B cell (primary cell): ENCODE measurements around the gene ITGA3. TPM values are rescaled to one million over a fixed set of nuclear protein-coding genes. Genes with fewer than 3 reads are reported as not detected.

Experiments
- ATAC-seq: fragments of 200-7000 bp; cut with Tn5 transposase; one replicate; pipeline ENCODE4 v1.10.0; 2021; ENCODE audit warnings: low read depth, mild to moderate bottlenecking, moderate number of reproducible peaks, moderate library complexity
- CTCF ChIA-PET: fragments of 350-600 bp; sonication (Branson Sonifier 250); formaldehyde crosslinking; loops from one replicate; lab custom pipeline; 2021; ENCODE audit warnings: antibody characterized with exemption, inconsistent platforms; lab: Charles Lee
- POLR2A ChIA-PET: fragments of 350-600 bp; sonication (Branson Sonifier 250); formaldehyde crosslinking; loops from one replicate; lab custom pipeline; 2021; ENCODE audit warnings: antibody characterized with exemption; lab: Charles Lee
- DNase-seq: peaks from one replicate; pipeline ENCODE4 v3.0.0; 2013
- H2AFZ ChIP-seq: 2 replicates; pipeline ENCODE4 v1.6.1; 2012; ENCODE audit warnings: mild to moderate bottlenecking, low read depth, low read length; ENCODE audit not compliant: insufficient read depth, poor library complexity, severe bottlenecking
- H3K27ac ChIP-seq, 2 donors: 1 replicate in 1 of 2; 2 replicates in 1 of 2; pipeline ENCODE4 v1.5.1; 2012 to 2013; ENCODE audit warnings: low read length in 2 of 2, mild to moderate bottlenecking in 2 of 2, moderate library complexity in 1 of 2
- H3K27me3 ChIP-seq, 4 experiments: fragments of 200-600 bp in 1 of 4; sonication (generic) in 1 of 4; replicated peaks in 1 of 4; 1 replicate in 2 of 4; 2 replicates in 2 of 4; pipeline versions ENCODE4 v1.6.1 to v1.7.0; 2013 to 2016; ENCODE audit warnings: low read length in 3 of 4, mild to moderate bottlenecking in 2 of 4, mixed read lengths in 1 of 4, moderate library complexity in 1 of 4; ENCODE audit not compliant: insufficient read depth in 4 of 4, control insufficient read depth in 3 of 4; ENCODE audit errors: control extremely low read depth in 1 of 4
- H3K36me3 ChIP-seq, 2 experiments: replicated peaks in 1 of 2; 1 replicate in 1 of 2; 2 replicates in 1 of 2; pipeline versions ENCODE4 v1.6.1 to v1.7.1; 2013; ENCODE audit warnings: low read length in 1 of 2; ENCODE audit not compliant: insufficient read depth in 2 of 2, control insufficient read depth in 1 of 2; ENCODE audit errors: control extremely low read depth in 1 of 2, extremely low read depth in 1 of 2
- H3K4me1 ChIP-seq, 2 donors: fragments of 200-600 bp in 1 of 2; sonication (generic) in 1 of 2; 1 replicate in 1 of 2; 2 replicates in 1 of 2; pipeline versions ENCODE4 v1.5.1 to v1.6.1; 2013 to 2017; ENCODE audit warnings: low read length in 2 of 2; ENCODE audit not compliant: control insufficient read depth in 2 of 2, insufficient read depth in 2 of 2
- H3K4me2 ChIP-seq: replicated peaks from 2 replicates; pipeline ENCODE3; 2012; ENCODE audit warnings: mild to moderate bottlenecking, low read depth, low read length; ENCODE audit not compliant: poor library complexity, severe bottlenecking
- H3K4me3 ChIP-seq, 5 experiments: fragments of 200-600 bp in 1 of 5; sonication (generic) in 1 of 5; 1 replicate in 3 of 5; 2 replicates in 2 of 5; pipeline versions ENCODE4 v1.5.1 to v1.7.0; 2011 to 2016; ENCODE audit warnings: low read length in 4 of 5, mild to moderate bottlenecking in 4 of 5, low read depth in 2 of 5, control low read depth in 1 of 5, moderate library complexity in 1 of 5; ENCODE audit not compliant: insufficient read depth in 1 of 5; ENCODE audit errors: control extremely low read depth in 1 of 5, extremely low read depth in 1 of 5
- H3K79me2 ChIP-seq: fragments of 200-600 bp; sonication (generic); one replicate; pipeline ENCODE4 v1.6.0; 2016; ENCODE audit warnings: low read length; ENCODE audit not compliant: control insufficient read depth, insufficient read depth
- H3K9ac ChIP-seq: fragments of 200-600 bp; sonication (generic); 2 replicates; pipeline ENCODE4 v1.6.1; 2017; ENCODE audit warnings: mild to moderate bottlenecking, low read length, moderate library complexity
- H3K9me3 ChIP-seq, 3 donors: one replicate each; pipeline versions ENCODE4 v1.6.1 to v1.7.1; 2013; ENCODE audit warnings: low read length in 2 of 3; ENCODE audit not compliant: control insufficient read depth in 2 of 3, insufficient read depth in 1 of 3; ENCODE audit errors: control extremely low read depth in 1 of 3
- H4K20me1 ChIP-seq: 2 replicates; pipeline ENCODE4 v1.6.0; 2012; ENCODE audit warnings: mild to moderate bottlenecking, low read length; ENCODE audit not compliant: insufficient read depth, control insufficient read depth, poor library complexity, severe bottlenecking
- H3K27ac Mint-ChIP-seq: one replicate; pipeline ENCODE4 v1.8.0; 2021; ENCODE audit warnings: mixed read lengths
- H3K27me3 Mint-ChIP-seq: one replicate; pipeline ENCODE4 v1.8.0; 2021; ENCODE audit warnings: mixed read lengths
- H3K4me1 Mint-ChIP-seq: one replicate; pipeline ENCODE4 v1.8.0; 2021; ENCODE audit warnings: mixed read lengths
- H3K4me3 Mint-ChIP-seq: one replicate; pipeline ENCODE4 v1.8.0; 2021; ENCODE audit warnings: mixed read lengths
- H3K9me3 Mint-ChIP-seq: one replicate; pipeline ENCODE4 v1.8.0; 2022; ENCODE audit warnings: mixed read lengths; ENCODE audit not compliant: insufficient read depth
- CTCF ChIP-seq: fragments of 200-600 bp; IDR thresholded peaks from one replicate; pipeline ENCODE4 v1.8.0; 2022; ENCODE audit warnings: antibody characterized with exemption, mild to moderate bottlenecking
- EZH2 ChIP-seq: IDR thresholded peaks from 2 replicates; pipeline ENCODE4 v1.6.1; 2012; ENCODE audit warnings: borderline replicate concordance, low read depth, mild to moderate bottlenecking, moderate library complexity, low read length; ENCODE audit not compliant: insufficient read depth, poor library complexity, severe bottlenecking
- WGBS: methylation state at CpG from one replicate; pipeline ENCODE4 v1.1.5; 2013; ENCODE audit warnings: missing lambda C conversion rate; ENCODE audit not compliant: insufficient coverage; 5-methylcytosine and 5-hydroxymethylcytosine counted together
- intact Hi-C: fragments of 100-400 bp; cut with micrococcal nuclease; formaldehyde crosslinking; loops from one replicate; pipeline ENCODE4 v1.10.0; 2022
- polyA plus RNA-seq: library from polyadenylated mRNA; depleted of rRNA; stranded (reverse); fragments of >200 nt; gene quantifications from 2 replicates; pipeline ENCODE4 v1.2.3, GENCODE V29; 2012
- total RNA-seq, 2 donors: library from RNA; stranded (reverse); fragments of 120-200 nt in 1 of 2; gene quantifications; 1 replicate in 1 of 2; 2 replicates in 1 of 2; pipeline versions ENCODE4 v1.2.3 to v1.2.4, GENCODE V29; 2013 to 2022

Gene ITGA3
- total and polyA plus RNA-seq, 2 donors (not counting 1 experiment from before 2014, with no cell fraction given): 11.9 to 13.3 TPM

- H3K4me3 Mint-ChIP-seq: no peak overlapping the region
Observed at GRCh38 chr17:50127697-50128361, 71.9 kb downstream of the ITGA3 start.

More at GRCh38 chr17:50127697-50128361, 71.9 kb downstream of the ITGA3 start:
- no peak overlapping the region for H3K27ac ChIP-seq
- peaks cover 27 to 35% of the 10 kb centered on the region in 2 donors for H3K4me1 ChIP-seq
- no peak overlapping the region for H3K4me3 ChIP-seq
- 0% methylated on average over 2 of the region's 6 CpGs for WGBS
- Mint-ChIP-seq H3K27ac (no peak overlapping the region), H3K27me3 (peaks cover 10% of the 10 kb centered on the region), H3K9me3 (no peaks in the 10 kb centered on the region), H3K4me1 (peaks cover 34% of the 10 kb centered on the region)
- TF ChIP-seq CTCF (no peak), EZH2 (no peak)
- H3K27me3 ChIP-seq: peaks cover 0 to 28% (median 9%) of the 10 kb centered on the region in 4 experiments
- no peak overlapping the region for H3K9ac ChIP-seq
- no peaks in the 10 kb centered on the region for H3K79me2 ChIP-seq
- no peak overlapping the region for H2AFZ ChIP-seq
- DNase-seq (no peak), ATAC-seq (no peak)
- ChIA-PET CTCF (interaction anchor here (1.0 to 2.3 kb wide), 2 partner anchors 9 to 10 kb away, joined by 3 to 8 read pairs; no protein-coding TSS in a partner anchor), POLR2A (interaction anchor here (0.6 to 0.7 kb wide), 2 partner anchors 23 to 41 kb away, joined by 3 read pairs; partner anchors contain the start of gene PPP1R9B)
- peaks cover 0 to 8% (median 0%) of the 10 kb centered on the region in 3 donors for H3K9me3 ChIP-seq
- intact Hi-C loops: no loop called here
- H3K36me3 ChIP-seq: peaks cover 1 to 4% of the 10 kb centered on the region in 2 experiments
- peak overlapping the region; percentile 10 for H3K4me2 ChIP-seq
- peaks cover 14% of the 10 kb centered on the region for H4K20me1 ChIP-seq
